ENCODE results near the gene LILRB4.
"Not testable (repeated sequence)": the region's sequence is repeated elsewhere in the genome, so short reads cannot be mapped to it uniquely, and the experiment has no call there.

Gene LILRB4

DNA sequence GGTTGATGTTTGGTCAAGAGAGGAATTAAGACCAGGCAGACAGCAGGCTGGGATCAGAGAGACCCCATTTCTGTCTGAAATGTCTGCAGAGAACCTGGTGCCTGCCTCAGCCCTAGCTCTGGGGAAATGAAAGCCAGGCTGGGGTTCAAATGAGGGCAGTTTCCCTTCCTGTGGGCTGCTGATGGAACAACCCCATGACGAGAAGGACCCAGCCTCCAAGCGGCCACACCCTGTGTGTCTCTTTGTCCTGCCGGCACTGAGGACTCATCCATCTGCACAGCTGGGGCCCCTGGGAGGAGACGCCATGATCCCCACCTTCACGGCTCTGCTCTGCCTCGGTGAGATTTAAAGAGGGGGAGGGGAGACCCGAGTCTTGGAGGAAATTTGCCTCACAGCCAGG is at the start of gene LILRB4:
LILRB4 (plus strand) TSS at position 256 of the 400 bp plus-strand sequence; CDS start at position 305, 49 bp downstream.
- DNase-seq: no peak

GRCh38 chr19:54614726-54615125 is 48.1 kb upstream of the LILRB4 start:
- DNase-seq: no peak

DNA sequence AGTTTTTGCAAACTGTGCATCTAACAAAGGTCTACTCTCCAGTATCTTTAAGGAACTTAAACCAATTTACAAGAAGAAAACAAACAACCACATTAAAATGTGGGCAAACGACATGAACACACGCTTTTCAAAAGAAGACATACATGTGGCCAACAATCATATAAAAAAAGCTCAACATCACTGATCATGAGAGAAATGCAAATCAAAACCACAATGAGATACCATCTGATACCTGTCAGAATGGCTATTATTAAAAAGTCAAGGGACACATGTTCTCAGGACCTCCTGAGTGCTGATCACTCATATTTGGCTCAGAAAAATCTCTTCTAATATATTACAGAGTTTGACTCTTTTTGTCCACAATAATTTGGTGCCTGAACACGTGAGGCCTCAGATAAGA is 46.7 kb upstream of the LILRB4 start:
- DNase-seq: no peak

GRCh38 chr19:54616821-54617560 is 45.8 kb upstream of the LILRB4 start:
- no peak for DNase-seq

GRCh38 chr19:54620464-54620863 is 42.3 kb upstream of the LILRB4 start:
- no peak for DNase-seq

- no peak for DNase-seq
Measured at GRCh38 chr19:54622431-54622830, 40.4 kb upstream of the LILRB4 start.

DNA sequence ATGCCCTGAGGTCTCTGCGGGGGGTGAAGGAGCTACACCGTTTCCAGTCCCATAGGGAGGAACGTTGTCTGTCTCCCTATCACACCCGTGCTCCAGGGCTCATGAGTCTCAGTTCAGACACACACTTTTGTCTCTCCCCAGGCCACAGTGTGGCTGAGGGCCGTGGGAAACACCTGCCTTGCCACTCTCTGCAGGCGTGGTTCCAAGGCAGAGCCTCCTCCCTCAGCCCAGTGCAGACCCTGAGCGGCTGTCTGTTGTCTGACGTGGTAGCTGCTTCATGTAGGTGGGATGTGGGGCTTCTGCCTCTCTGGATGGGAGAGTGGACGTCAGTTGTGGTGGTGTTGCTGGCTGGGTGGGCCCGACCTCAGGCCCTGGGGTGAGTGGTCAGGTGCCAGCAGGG is 38.6 kb upstream of the LILRB4 start:
- DNase-seq: not testable (repeated sequence)

- not testable (repeated sequence) for DNase-seq
Measured at GRCh38 chr19:54624934-54625730, 37.7 kb upstream of the LILRB4 start.

- no peak for DNase-seq
Measured at GRCh38 chr19:54626757-54627156, 36.0 kb upstream of the LILRB4 start.

DNA sequence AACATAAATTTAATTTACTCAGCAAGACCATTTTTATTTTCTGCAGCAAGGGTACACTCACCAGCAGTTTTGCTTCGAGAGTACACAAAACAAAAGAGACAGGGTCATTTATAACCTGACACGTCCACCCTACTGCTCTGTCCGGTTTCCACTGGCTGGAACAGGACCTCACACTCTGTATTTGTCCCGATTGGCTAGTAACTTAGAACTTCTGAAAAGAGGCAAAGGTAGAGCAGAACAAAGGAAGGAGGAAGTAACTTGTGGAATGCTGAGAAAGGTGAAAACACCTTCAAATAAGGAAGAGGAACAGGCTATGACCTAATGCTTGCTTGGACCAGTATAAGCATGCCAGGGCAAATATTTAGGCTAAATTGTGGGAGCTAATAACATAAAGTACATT is 34.9 kb upstream of the LILRB4 start:
- DNase-seq: not testable (repeated sequence)

- DNase-seq: not testable (repeated sequence)
Measured at GRCh38 chr19:54630262-54630661, 32.5 kb upstream of the LILRB4 start, which contains the start of gene LILRB1. LILRB1 (plus strand) TSS chr19:54630484; CDS start chr19:54631074, 590 bp downstream.

DNA sequence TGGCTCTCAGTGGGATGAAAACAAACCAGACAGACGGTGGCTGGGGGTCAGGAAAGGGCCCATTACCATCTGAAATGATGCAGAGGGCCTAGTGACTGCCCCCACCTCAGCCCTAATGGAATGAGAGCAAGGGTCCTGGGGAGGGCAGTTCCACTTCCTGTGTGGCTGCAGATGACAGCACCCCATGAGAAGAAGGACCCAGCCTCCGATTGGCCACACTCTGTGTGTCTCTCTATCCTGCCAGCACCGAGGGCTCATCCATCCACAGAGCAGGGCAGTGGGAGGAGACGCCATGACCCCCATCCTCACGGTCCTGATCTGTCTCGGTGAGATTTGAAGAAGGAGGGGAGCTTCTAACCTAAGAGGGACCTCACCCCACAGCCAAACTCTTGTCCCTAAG is 32.0 kb upstream of the LILRB4 start:
- no peak for DNase-seq

GRCh38 chr19:54631489-54632337 is 31.1 kb upstream of the LILRB4 start:
- not testable (repeated sequence) for DNase-seq

- DNase-seq: not testable (repeated sequence)
Measured at GRCh38 chr19:54632517-54632916, 30.3 kb upstream of the LILRB4 start.

- DNase-seq: no peak
Measured at GRCh38 chr19:54633401-54633800, 29.4 kb upstream of the LILRB4 start.

DNA sequence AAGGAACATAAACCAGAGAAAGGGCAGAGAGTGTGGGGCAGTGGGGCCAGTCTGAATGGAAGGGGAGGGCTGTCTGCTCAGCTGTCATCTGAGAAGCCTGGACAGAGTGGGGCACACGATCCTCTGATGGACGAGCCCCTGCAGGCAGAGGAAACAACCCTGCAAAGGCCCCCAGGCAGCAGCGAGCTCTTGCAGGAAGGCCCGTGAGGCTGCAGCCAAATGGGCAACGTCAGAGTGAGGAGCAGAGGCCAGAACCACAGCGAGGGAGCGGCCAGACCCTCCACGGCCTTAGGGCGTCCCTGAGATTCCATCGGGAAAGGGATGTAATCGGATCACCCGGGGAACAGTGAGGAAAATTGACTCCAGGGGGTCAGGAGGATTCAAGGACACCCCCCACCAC is 26.7 kb upstream of the LILRB4 start:
- DNase-seq: not testable (repeated sequence)

DNA sequence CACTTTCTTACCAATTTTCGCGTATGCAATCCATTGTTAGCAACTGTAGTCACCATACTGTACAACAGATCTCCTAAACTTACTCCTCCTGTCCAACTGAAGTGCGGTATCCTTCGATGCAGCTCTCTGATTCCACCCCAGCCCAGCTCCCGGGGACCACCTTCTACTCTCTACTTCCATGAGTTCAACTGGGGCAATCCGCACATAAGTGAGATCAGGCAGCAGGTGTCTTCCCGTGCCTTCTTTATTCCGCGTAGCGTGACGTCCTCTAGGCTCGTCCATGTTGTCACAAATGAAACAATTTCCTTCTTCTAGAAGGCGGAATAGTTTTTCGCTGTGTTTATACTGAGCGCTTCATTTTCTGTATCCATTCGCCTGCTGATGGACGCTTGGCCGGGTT is 24.1 kb upstream of the LILRB4 start:
- DNase-seq: no peak

DNA sequence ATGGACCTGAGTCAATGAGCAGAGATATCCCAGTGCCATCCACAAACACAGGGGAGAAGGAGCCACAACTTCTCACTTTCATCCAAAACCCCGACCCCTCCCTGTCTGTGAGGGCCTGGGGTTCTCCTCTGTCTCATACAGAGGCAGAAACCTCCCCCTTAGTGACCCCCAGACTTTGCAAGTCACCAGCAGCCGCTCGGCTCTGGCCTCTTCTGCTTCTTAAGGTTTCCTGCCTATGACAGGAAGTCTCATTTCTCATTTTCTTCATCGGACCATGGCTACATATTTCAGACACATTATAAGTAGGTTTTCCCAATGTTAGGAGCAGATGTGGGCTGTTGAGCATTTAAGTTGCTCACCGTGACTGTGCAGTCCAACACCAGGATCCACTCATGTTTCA is 19.8 kb upstream of the LILRB4 start:
- not testable (repeated sequence) for DNase-seq

DNA sequence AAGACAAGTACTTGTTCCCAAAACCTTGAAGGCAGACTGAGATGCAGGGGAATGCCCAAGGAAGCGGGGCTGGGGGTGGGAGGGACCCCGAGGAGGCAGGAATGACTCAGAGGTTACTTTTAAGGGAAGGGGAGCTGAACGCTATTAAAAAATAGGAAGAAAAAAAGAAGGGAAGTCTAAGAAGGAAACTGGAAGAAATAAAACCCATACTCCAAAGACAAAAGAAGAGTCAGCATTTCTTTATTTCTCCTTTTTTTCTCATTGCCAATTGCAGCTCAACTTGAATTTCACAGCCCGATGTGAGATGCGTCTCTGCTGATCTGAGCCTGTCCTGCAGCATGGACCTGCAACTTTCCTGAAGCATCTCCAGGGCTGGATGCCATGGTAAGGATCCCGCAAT is 19.2 kb upstream of the LILRB4 start:
- DNase-seq: not testable (repeated sequence)

DNA sequence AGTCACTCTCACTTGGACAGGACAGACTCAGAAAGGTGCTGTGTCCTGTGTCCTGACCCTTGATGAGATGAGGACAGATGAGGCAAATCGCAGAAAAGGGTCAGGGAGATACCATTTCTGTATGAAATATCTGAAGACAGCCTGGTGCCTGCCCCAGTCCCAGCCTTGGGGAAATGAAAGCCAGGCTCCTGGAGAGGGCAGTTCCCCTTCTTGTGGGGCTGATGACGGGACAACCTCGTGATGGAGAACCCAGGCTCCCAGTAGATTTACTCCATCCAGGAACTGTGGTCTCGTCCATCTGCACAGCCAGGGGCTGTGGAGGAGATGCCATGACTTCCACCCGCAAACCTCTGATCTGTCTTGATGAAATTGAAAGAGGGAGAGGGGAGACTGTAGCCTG is 18.7 kb upstream of the LILRB4 start:
- no peak for DNase-seq

DNA sequence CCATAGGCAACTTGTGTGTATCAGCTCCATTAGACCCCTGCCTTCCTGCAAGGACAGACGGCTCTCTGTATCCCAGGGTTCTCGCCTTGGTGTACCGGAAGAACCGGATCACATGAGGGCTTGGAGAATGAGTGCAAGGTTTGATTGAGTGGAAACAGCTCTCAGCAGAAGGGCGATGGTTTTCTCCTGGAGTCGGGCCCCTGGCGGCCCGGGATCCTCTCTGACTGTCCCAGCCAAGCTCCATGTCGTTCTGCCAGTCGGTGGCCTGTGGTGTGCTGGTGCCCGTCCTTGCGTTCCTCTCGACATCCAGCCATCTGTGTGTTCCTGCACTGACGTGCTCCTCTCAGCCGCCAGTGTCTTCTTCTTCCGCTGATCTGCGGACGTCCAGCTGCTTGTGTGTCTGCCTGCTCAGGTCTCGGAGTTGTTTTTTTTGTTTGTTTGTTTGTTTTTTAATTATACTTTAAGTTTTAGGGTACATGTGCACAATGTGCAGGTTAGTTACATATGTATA is 16.4 kb upstream of the LILRB4 start:
- DNase-seq: no peak

- DNase-seq: no peak
Measured at GRCh38 chr19:54648129-54648528, 14.7 kb upstream of the LILRB4 start.

DNA sequence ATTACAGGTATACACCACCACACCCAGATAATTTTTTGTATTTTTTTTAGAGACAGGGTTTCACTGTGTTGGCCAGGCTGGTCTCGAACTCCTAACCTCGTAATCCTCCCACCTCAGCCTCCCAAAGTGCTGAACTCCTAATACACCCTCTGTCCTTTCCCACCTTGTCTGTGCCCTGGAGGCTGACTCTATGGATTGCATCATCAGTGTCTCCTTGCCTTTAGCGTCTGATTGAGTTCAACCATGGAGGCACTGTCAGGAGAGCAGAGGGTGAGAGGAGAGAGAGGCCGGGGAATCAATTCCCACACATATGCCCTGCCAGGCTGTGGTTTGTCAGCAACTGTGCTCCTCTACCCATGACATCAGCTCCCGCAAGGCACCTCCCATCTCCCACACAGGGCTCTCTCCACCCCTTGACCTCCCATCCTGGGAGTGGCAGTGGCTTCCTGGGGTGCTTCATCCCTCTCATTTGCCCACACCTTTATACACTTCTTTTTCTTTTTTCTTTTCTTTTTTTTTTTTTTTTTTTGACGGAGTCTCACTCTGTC is 12.6 kb upstream of the LILRB4 start:
- DNase-seq: no peak
